Amniotic stem cell (primary cell): ENCODE measurements around the gene TMPRSS5.
"Not testable (repeated sequence)": the region's sequence is repeated elsewhere in the genome, so short reads cannot be mapped to it uniquely, and the experiment has no call there.

Experiments used
- DNase-seq: peaks from one replicate; lab custom pipeline; 2025; lab: John Stamatoyannopoulos, UW

TMPRSS5 gene

GRCh38 chr11:113697756-113698407 is 8.2 kb downstream of the TMPRSS5 start:
- DNase-seq: no peak

GRCh38 chr11:113697111-113697510 is 9.0 kb downstream of the TMPRSS5 start:
- no peak for DNase-seq

GRCh38 chr11:113695207-113695606 is 10.9 kb downstream of the TMPRSS5 start:
- no peak for DNase-seq

GRCh38 chr11:113694390-113694789 is 11.7 kb downstream of the TMPRSS5 start:
- no peak for DNase-seq

GRCh38 chr11:113693030-113693429 is 13.1 kb downstream of the TMPRSS5 start:
- DNase-seq: no peak

GRCh38 chr11:113690619-113691569 is 15.2 kb downstream of the TMPRSS5 start:
- no peak for DNase-seq

GRCh38 chr11:113689768-113690618 is 16.1 kb downstream of the TMPRSS5 start:
- no peak for DNase-seq

GRCh38 chr11:113685654-113686359 is 20.3 kb downstream of the TMPRSS5 start:
- no peak for DNase-seq

GRCh38 chr11:113684496-113684895 is 21.6 kb downstream of the TMPRSS5 start:
- no peak for DNase-seq

GRCh38 chr11:113683481-113684046 is 22.5 kb downstream of the TMPRSS5 start:
- no peak for DNase-seq

- DNase-seq: no peak
Measured at GRCh38 chr11:113681711-113682413, 24.2 kb downstream of the TMPRSS5 start.

- no peak for DNase-seq
Measured at GRCh38 chr11:113681282-113681681, 24.8 kb downstream of the TMPRSS5 start.

GRCh38 chr11:113677685-113678084 is 28.4 kb downstream of the TMPRSS5 start:
- no peak for DNase-seq

- no peak for DNase-seq
Measured at GRCh38 chr11:113675565-113675964, 30.5 kb downstream of the TMPRSS5 start.

- DNase-seq: no peak
Measured at GRCh38 chr11:113675003-113675561, 31.0 kb downstream of the TMPRSS5 start.

- no peak for DNase-seq
Measured at GRCh38 chr11:113674397-113674685, 31.8 kb downstream of the TMPRSS5 start.

GRCh38 chr11:113673550-113674396 is 32.3 kb downstream of the TMPRSS5 start:
- no peak for DNase-seq

- DNase-seq: not testable (repeated sequence)
Measured at GRCh38 chr11:113671914-113672313, 34.2 kb downstream of the TMPRSS5 start.

GRCh38 chr11:113670831-113671215 is 35.3 kb downstream of the TMPRSS5 start:
- DNase-seq: no peak
